Lower leg skin (tissue), 4 donors: ENCODE measurements around the gene TRAPPC12. TPM values are rescaled to one million over a fixed set of nuclear protein-coding genes. Genes with fewer than 3 reads are reported as not detected.
A peak's percentile ranks its signal among the peaks of the same experiment; 100 is the strongest.
"Not testable (repeated sequence)": the region's sequence is repeated elsewhere in the genome, so short reads cannot be mapped to it uniquely, and the experiment has no call there.

Experiments used
- DNase-seq, 2 donors: peaks; one replicate each; pipeline ENCODE4 v3.0.0-alpha.2; 2019; ENCODE audit warnings: low spot score in 2 of 2
- H3K4me3 ChIP-seq: fragments of 200-600 bp; sonication (generic); 2 replicates; pipeline ENCODE4 v1.5.1; 2017; ENCODE audit warnings: mild to moderate bottlenecking, low read depth; ENCODE audit not compliant: poor library complexity, severe bottlenecking
- CTCF ChIP-seq, 3 donors: fragments of 450-650 bp; IDR thresholded peaks; one replicate each; pipeline ENCODE4 v1.5.1; 2016; ENCODE audit warnings: antibody characterized with exemption in 3 of 3, mild to moderate bottlenecking in 3 of 3, moderate library complexity in 2 of 3
- POLR2A ChIP-seq, 2 donors: fragments of 450-650 bp; IDR thresholded peaks; one replicate each; pipeline ENCODE4 v1.6.1; 2016 to 2017; ENCODE audit warnings: antibody characterized with exemption in 2 of 2, mild to moderate bottlenecking in 1 of 2, moderate library complexity in 1 of 2
- WGBS, 2 donors: methylation state at CpG; one replicate each; pipeline ENCODE4 v1.1.5; 2018; 5-methylcytosine and 5-hydroxymethylcytosine counted together
- intact Hi-C: fragments of 100-400 bp; cut with DNase I; formaldehyde crosslinking; loops from one replicate; pipeline ENCODE4 v1.15.0; 2023; ENCODE audit warnings: low total_unique reads
- total RNA-seq, 4 donors: library from RNA; depleted of rRNA; stranded (reverse); fragments of >200 nt; gene quantifications; one replicate each; pipeline ENCODE4 v1.1.0, GENCODE V29; 2016

The TRAPPC12 gene
- total RNA-seq, 4 donors from 2014 or later, result 79.4 to 139 (median 121) TPM

GRCh38 chr2:3449936-3450335 lies 70.4 kb downstream of the TRAPPC12 start:
- H3K4me3 ChIP-seq, result no peak overlapping the region
- TF ChIP-seq CTCF (IDR thresholded peaks at IDR 0.05), result no peak
- TF ChIP-seq POLR2A (IDR thresholded peaks at IDR 0.05), result no peak
- WGBS, 2 donors, result 91% methylated on average over 11 of the region's 11 CpGs
- intact Hi-C loops, result no loop called here
- no peak for DNase-seq

GRCh38 chr2:3450385-3451010 lies 71.0 kb downstream of the TRAPPC12 start:
- DNase-seq, result peak in 1 of 2 donors; percentile 80
- 73 to 86% methylated on average over 16 of the region's 16 CpGs for WGBS, 2 donors
- intact Hi-C loops, result no loop called here
- TF ChIP-seq POLR2A (IDR thresholded peaks at IDR 0.05), result no peak
- no peak for TF ChIP-seq CTCF (IDR thresholded peaks at IDR 0.05)
- H3K4me3 ChIP-seq, result no peak overlapping the region

- no peak for TF ChIP-seq CTCF (IDR thresholded peaks at IDR 0.05)
- no peak for TF ChIP-seq POLR2A (IDR thresholded peaks at IDR 0.05)
- no peak overlapping the region for H3K4me3 ChIP-seq
- DNase-seq, result no peak
- intact Hi-C loops, result no loop called here
- 82 to 84% methylated on average over 4 of the region's 4 CpGs for WGBS, 2 donors
These were observed 71.7 kb downstream of the TRAPPC12 start for GRCh38 chr2:3451169-3451568.

- no peak overlapping the region for H3K4me3 ChIP-seq
- peak in 1 of 2 donors; percentile 78 for DNase-seq
- WGBS, 2 donors, result 91 to 95% methylated on average over 16 to 17 of the region's 17 CpGs
- TF ChIP-seq CTCF (IDR thresholded peaks at IDR 0.05), result no peak
- intact Hi-C loops, result no loop called here
These were observed 72.6 kb downstream of the TRAPPC12 start for GRCh38 chr2:3451926-3452671.

GRCh38 chr2:3453190-3453999 lies 73.9 kb downstream of the TRAPPC12 start:
- intact Hi-C loops, result no loop called here
- H3K4me3 ChIP-seq, result no peak overlapping the region
- TF ChIP-seq POLR2A (IDR thresholded peaks at IDR 0.05) (no peak), CTCF (IDR thresholded peaks at IDR 0.05) (no peak)
- WGBS, 2 donors, result 66 to 69% methylated on average over 20 of the region's 20 CpGs
- DNase-seq, result peak in 1 of 2 donors; percentile 74

- 81 to 86% methylated on average over 5 to 6 of the region's 6 CpGs for WGBS, 2 donors
- intact Hi-C loops, result not testable (repeated sequence)
These were observed 74.5 kb downstream of the TRAPPC12 start for GRCh38 chr2:3454005-3454404.

More at GRCh38 chr2:3454005-3454404, 74.5 kb downstream of the TRAPPC12 start:
- DNase-seq, H3K4me3 ChIP-seq: not testable (repeated sequence)
